Activated T-cell treated with anti-CD3 and anti-CD28 coated beads, Interleukin-2, amount 50 U/mL, for 1 hour (primary cell): ENCODE results near the gene LYRM4.

ENCODE experiments used
- DNase-seq: peaks from one replicate; pipeline ENCODE4 v3.0.0-alpha.2; 2020

Gene LYRM4

DNA sequence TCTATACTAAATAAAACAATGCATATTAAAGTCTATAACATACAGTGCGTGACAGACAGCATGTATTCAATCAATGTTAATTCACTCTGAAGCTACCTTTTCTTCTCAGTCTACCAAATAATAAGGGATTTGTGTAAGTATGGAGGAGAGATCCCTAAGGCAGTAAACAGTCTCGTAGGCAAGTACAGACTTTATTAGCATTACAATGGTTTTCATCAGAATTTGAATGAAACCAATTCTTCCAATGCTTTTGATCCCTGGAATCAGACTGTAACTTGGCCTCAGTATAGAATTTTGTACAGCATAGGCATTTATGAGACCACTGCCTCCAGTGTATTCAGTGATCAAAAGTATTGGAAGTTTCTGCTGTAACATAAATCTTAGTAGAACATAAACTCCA lies 19.5 kb downstream of the LYRM4 start:
- DNase-seq = no peak

DNA sequence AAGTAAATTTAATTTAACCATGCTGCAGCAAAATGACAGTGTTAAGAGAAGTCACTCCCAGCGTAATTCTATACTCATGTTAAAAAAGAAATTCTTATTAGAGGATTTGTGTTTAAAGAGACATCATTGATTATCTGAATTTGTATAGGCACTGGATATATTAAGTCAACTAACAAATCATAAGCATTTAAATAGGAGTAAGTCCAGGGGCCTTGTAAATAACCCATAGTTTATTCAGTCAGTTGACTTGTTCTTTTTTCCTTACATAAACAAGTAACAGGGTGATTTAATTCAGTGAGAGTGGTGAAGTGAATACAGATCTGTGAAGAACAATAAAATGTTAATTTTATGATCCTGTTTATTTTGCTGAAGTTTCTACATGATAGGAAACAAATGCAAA lies 22.4 kb downstream of the LYRM4 start:
- no peak for DNase-seq

DNA sequence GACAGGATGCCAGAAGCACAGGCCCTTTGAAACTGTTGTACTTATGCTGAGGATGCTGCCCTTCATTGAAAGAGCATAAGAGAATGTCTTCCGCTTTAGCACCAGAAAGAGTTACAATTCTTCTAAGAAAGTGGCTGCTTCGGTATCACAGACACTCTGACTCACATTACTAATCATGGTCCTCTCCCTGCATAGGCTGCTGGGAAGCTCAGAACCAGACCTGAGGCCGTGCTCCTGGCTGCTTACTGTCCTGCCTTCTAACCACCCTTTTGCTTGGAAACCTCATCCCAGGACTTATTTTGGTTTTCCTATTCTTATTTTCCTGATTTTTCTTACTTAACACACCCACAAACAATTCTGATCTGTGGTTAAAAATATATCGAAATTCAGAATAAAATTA lies 22.9 kb downstream of the LYRM4 start:
- no peak for DNase-seq

DNA sequence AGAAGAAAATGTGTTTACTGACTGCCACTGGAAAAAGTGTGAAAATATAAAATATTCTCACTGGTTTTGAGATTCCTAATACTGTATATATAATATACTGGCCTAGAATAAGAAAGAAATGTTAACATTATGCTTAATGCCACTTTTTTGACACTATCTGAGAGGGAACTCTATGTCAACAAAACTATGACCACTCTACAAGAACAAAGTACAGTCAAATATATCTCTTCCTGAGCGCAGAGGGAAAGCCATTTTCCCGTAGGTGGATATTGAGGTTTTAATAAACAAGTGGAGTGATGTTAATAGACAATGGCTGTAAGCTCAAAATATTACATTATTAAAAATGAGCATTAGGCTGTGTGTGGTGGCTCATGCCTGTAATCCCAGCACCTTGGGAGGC lies 24.9 kb downstream of the LYRM4 start:
- no peak for DNase-seq

DNA sequence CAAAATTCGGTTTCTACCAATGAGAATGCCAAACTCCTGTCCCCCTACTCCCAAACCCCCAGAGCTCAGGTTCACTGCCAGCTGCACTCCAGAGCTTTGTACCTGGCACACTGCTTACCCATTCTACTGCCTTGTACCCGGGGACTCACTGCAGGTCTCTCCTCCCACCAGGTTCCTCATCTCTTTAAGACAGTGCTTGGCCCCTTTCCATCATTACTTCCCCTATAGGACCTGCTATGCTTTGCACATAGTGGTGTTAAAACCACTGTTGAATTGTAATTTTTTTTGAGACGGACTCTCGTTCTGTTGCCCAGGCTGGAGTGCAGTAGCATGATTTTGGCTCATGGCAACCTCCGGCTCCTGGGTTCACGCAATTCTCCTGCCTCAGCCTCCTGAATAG lies 25.9 kb downstream of the LYRM4 start:
- DNase-seq = no peak

DNA sequence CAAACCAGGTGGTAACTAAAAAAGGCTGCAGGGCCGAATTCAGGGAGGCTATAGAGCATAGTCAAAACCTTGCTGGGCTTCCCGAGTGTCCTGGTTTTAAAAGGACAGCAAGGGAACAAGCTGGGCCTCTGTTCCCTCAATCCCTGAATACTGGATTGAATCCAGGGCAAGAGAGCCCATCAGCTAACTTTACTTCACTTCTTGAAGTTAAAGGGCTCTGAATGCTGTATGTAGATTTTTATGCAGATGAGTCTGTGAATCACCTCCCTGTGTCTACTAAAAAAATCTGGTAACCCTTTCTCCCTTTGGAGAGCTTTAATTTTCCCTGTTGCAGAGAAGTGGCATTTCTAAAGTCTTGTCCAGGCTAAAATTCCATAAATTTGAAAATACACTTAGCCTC lies 29.5 kb downstream of the LYRM4 start:
- no peak for DNase-seq

DNA sequence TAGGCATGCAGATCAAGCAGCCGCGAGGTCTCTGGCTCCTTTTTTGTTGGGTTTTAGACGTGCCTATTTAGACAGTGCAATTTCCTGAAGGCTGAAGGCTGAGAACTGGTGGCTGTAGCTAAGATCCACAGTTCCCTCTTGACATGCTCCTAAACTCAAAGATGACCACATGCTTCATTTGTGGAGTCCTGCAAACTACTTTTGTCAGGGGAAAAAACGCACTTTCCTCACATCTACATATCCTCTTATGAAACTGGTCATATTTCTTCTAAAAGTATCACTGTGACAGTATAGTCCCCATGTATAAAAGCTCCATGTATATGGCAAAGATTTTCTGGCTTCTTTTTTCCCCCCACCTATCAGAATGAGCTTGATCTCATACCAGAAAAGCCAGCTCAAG lies 30.7 kb downstream of the LYRM4 start:
- no peak for DNase-seq

DNA sequence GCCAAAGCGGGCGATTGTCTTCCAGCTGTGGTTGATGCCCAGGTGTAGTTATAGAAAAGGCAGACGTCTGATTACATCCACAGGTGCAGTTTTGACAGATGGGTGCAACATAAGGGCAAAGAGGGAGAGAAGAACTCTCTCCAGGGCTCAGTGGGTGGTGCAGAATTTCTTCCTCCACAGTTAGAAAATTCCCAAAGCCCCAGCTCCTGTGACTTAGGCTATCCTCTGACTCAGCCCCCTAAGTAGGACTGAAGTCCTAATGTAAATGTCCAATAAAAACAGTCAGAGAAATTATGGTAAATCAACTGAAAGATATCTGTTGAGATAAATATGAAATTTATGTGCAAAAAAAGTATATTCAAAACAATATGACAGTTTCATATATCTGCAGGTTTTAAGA lies 31.4 kb downstream of the LYRM4 start:
- DNase-seq = no peak

DNA sequence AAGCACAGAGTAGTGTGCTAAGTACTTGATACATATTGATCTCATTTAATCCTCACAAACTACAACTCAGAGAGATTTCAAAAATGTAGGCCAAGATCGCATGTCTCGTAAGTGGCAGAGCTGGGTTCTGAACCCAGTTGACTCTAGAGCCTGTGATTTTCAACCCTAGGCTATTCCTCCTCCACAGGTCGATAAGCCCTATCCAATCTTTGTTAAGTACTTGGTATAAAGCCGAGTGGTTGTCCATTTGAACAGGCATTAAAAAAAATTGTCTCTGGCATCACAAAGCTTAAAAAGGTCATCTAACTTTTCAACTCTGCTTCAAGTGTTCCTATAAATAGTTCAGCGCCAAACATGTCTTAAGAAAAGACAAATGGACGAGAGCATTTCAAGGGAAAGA lies 37.4 kb downstream of the LYRM4 start:
- no peak for DNase-seq

DNA sequence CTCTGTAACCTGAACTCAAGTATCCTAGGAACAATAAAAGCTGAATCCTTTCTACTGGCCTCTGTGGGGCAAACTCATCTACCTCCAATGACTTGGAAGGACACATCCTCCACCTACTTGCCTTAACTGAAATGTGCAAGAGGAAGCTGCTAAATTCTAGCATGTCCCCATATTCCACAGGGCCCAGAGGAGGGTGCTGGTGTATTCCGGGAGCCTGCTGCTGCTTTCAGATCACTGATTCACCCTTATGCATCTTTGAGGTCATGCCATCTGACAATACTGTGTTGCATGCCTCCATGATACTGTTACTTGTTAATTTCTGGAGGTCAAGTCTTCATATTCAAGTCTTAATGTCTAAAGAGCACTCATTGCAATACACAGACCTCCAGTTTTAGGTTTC lies 40.3 kb downstream of the LYRM4 start:
- no peak for DNase-seq

DNA sequence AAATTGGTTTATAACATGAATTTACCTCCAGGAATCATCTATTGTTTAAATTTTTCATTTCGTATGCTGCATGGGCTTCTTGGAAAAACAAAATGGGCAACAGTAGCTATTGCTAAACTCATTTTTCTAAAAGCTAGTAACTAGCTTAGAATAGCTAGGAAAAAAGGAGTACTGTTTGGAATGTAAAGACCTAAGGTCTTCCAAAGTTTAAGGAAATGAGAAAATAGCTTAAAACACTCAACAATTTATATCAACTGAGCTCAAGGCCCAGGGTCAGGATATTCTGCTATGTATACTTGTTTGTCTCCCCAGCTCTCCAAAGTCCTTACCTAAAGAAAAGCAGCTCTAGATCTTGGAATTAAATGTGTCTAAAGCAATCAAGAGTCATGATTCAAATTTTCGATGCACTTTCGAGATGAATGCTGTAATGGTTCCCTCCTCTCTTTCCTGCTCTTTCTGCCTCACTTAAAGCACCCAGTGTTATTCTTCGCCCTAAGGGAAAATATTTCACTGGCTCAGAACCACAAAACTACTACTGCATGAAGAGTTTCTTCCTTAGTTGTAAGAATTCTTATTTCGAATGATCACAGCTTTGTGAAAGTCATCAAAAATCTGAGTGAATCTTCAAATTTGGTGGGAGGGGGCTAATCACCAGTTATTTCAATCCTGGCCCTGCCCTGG lies 41.6 kb downstream of the LYRM4 start:
- DNase-seq = no peak

DNA sequence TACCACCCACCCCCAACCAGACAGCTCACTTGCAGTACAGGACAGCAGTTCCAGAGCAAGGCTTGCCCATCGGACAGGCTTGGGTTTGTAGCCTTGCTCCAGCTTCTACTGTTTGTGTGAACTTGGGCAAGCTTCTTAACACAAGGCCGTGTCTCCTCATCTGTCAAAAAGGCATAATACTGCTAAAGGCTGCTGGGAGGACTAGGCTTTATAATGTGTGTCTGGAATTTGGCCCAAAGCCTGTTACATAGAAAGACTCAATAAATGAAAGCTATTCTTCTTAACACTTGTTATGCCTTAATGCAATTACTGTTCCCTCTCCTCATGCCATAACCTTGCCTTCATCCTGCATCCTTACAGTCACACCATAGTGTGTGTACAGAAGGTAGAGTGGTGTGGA lies 43.4 kb downstream of the LYRM4 start:
- DNase-seq = no peak

DNA sequence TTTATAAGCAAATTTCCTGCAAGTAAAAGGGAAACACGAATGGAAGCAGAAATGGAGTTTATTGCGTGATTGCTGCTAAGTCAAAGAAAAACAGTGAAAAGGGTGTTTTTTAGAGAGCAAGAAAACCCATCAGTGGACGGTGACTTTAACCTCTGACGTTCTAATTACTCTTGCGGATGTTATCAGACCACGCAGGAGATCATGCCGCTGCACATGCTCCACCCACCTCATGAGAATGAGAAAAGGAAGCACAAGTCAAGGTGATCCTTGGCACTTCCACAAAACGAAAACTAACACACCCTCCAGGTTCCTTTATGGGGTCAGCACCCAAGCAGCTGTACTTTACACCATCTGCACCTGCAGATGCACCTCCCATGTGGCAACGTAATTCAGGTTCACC lies 45.0 kb downstream of the LYRM4 start:
- DNase-seq = no peak

DNA sequence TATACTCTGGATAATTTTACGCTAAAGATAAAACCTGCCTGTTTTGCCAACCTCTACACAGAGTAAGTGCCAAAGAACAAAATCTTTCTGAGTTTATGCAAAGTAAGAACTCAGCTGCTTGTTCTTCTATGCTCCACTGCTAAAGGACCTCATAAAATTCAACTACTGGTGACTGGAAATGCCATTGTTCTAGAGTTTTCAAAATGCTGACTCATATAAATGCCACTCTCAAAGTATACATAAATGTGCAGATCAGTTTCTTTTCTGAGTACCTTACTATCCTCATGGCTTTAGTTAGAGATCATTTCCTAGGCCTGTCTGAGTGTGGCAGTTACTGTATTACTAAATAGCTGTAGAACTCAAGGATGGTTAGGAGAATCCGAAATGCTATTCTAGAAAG lies 45.6 kb downstream of the LYRM4 start:
- no peak for DNase-seq

DNA sequence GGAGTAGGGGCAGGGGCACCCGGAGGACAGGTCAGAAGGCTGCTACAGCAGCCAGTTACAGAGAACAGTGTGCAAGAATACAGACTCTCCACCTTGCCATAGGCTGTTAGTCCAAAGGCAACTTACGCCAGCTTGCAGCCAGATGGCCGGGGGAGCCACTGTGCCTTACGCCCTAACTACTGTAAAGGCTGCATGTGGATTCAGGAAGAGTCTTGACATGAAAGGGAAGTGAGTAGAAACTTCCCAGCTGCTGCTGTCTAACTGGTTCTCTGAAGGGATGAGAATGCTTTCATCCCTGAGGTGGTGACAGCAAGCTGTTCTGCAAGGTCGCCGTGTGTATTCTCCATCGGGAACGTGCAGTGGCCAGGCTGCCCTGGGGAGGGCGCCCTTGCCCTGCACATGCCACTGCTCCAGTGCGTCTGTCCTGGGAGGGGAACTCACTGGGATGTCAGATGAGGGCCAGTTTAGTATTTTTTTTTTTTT lies 46.1 kb downstream of the LYRM4 start:
- no peak for DNase-seq

DNA sequence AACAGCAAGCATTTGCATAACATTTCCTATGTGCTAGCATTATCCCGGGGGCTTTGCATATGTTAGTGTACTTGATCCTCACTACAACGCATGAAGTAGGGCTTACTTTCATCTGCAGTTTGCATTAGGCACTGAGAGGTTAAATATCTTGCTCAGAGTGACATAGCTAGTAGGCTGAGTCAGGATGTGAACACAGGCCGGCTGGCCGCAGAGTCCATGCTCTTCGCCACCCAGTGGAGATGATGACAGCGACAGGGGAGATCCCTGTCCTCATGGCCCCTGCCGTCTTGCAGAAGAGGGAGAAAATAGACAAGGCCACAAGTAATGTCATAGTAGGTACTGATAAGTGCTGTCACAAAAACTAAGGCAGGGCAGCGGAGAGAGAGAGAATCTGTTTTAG lies 46.9 kb downstream of the LYRM4 start:
- DNase-seq = no peak

DNA sequence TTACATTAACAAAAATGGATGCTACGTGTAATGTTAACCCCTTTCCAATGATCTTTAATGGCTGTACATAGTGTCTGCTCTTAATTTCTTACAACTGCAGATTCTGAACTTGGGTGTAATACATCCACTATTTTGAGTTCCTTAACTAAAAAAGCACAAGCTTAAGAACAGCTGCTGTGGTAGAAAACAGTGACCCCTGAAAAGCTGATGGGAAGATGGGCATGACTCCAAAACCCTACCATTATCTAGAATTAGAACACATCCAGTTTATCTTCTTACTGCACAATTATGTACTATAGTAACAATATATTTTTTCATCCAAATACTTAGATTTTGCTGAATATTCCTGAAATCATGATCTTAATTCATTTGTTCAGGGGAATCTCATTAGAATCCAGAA lies 49.3 kb downstream of the LYRM4 start:
- no peak for DNase-seq

DNA sequence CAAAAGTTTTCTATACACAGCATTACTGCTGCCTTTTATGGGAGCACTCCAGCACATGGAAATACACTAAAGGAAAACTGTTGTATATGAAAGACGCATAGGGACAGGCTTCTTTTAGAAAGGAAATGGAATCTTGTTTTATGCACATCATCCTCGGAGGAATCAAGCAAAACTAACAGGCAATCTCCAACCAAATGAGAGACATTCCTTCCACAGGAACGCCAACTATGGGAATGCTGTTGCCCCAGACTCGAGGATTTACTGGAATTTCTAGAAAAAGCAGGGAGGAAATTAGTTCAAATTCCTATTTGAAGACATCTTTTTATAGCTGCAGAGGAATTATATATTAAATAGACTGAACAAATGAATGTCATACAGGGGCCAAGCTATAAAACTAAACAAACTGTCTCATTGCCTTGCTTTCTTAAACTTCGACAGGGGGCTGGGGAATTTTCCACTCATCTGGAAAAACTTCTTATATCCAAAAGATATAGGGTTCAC lies 52.2 kb downstream of the LYRM4 start:
- no peak for DNase-seq

DNA sequence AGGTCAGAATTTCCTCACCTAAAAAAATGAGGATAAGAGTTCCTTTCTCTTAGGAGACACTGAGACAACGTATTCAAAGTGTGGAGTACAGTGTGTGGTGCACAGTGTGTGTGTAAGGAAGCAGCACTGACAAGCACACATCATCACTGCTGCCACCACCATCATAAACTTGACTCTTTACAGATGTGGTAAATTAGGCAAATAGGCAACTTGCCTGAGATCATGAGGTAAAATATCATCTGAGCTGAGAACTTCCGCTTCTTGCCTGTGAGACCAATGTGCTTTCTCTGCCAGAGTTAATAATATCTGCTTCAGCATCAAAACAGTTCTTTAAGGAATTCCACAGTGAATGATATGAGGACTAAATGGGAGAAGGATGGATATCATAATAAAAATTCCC lies 52.7 kb downstream of the LYRM4 start:
- DNase-seq = no peak

DNA sequence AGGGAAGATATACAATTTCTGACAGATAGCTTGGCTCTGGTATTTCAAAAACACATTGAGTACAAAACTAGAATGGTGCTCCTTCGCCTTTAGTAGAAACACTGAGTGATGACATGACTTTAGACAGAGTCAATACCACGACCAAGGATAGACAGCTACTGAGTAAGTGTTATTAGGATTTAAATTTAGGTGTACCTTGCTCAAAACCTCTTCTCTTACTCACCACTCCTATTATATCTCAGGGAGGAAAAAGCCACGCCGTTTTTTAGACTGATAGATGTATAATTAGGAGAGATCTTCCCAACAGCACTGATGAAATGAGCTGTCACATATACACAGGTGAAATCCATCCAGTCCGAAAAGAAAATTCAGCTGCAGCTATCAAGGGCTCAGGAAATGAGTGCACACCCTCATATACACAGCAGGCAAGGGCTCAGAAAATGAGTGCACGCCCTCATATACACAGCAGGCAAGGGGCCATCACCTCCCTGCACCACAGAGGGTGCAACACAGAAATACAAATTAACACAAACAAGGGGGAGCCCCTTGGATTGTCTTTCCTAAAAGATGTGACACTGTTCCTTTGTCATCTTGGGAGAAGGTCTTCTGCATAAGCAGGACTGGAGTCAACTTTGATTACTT lies 53.7 kb downstream of the LYRM4 start:
- no peak for DNase-seq

DNA sequence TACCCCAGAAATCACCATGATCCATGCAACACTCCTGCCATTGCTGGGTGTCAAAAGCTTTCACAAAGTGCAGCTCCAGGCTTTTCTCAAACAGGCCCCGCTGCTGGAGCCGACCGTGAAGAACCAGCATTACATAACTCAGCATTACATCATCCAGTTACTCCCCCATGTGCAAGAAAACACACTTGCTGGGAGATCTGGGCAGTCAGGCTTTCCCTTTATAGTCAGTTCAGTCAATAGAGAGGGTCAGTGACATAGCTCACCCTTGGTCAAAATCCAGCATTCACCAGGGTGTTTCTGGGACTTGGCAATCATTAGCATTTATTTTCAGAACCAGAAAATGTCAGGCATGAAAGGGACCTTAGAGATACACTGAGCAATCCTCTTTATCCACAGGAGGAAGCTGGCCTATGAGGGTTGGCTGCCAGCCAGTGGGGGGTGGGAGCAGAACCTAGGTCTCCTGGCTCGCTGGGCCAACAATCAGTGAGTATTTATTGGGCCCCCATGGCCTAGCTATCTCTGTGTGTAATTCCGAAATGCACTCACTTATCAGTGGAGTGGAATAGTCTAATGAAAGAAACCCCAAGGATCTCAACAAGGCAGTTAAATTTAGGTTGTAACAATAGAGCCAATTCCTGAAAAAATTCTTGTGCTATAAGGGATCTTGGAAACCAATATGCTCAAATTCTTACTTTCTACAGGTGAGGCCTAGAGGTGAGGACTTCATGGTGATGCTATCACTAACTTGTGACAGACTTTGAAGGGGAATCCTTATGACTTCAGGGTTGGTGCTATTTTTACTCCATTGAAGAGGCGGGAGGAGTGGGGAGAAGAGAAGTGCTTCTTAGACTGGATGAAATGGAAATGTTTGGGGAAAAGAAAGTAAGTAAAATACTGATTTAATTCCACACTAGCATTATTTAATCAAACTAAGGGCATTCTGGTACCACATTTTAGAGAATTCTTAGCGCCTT lies 54.6 kb downstream of the LYRM4 start:
- DNase-seq = no peak

DNA sequence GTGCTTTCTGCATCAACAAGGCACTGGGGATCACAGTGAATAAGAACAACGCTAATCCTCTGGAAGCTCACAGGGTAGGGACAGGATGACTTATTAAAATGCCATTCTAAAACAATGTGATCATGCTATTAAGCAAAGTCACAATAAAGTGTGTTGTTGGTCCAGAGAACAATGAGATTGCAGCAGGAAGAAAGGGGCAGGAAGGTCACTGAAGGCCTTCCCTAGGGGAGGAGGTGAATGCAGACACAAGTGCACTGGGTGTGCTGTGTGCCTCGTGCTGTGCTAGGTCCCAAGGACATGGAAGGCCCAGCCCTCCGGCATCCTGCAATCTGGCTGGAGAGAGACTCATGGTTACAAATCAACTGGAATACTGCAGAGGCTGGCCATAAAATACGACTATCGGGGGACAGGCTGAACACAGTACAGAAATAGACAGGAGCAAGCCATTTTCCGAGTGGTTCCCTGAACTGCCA lies 55.7 kb downstream of the LYRM4 start:
- DNase-seq = no peak

DNA sequence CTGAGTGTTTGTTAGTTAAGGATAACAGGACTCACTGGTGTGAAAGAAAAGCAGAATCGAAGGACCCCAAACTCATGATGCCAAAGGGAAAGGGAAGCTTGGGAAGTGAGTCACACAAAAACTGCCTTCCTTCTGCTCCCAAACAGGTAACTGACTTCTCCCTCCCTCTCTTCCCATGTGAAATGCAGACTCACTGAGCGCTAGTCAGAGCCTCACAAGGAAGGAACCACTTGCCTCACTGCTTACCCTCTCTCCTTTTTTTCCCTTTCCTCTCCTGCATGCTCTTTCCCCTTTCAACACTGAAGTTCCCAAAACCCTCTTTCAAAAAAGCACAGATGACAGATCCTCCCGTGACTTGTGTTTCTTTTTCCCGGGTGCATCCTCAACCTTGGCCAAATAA lies 56.4 kb downstream of the LYRM4 start:
- no peak for DNase-seq

DNA sequence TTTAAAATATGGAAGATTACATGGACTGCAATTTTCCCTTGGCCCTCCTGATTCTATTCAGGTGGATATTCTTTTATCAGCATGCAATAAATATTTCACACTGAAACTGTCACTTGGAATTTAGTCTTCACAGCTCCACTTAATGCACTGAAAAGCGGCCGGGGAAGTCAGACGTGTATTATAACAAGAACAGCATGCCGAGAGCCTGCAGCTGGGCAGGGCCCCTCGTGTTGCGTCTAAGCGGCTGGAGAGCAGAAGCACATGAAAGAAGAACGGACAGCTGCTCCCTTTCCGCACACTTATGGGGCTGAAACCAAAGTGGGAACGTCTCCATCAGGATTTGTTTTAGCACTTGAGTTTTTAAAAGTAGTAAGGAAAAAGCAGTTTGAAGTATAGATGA lies 57.2 kb downstream of the LYRM4 start:
- DNase-seq = no peak
